Activated CD4-positive, alpha-beta memory T cell treated with anti-CD3 and anti-CD28 coated beads, Interleukin-2, amount 10 ng/mL, durations not matched to agents 7 days and 5 days (primary cell): ENCODE measurements around the gene DBI. TPM values are rescaled to one million over a fixed set of nuclear protein-coding genes. Genes with fewer than 3 reads are reported as not detected.

ENCODE experiments used
- CTCF ChIA-PET: fragments of 350-600 bp; sonication (Branson Sonifier 250); formaldehyde crosslinking; loops from one replicate; lab custom pipeline; 2021; ENCODE audit warnings: antibody characterized with exemption, inconsistent platforms; lab: Charles Lee
- POLR2A ChIA-PET: fragments of 350-600 bp; sonication (Branson Sonifier 250); formaldehyde crosslinking; loops from one replicate; lab custom pipeline; 2021; ENCODE audit warnings: antibody characterized with exemption; lab: Charles Lee
- DNase-seq: peaks from one replicate; pipeline ENCODE4 v3.0.0-alpha.2; 2020
- H3K27ac Mint-ChIP-seq: one replicate; pipeline ENCODE4 v1.8.0; 2021; ENCODE audit warnings: mild to moderate bottlenecking, mixed read lengths
- H3K27me3 Mint-ChIP-seq: one replicate; pipeline ENCODE4 v1.8.0; 2021; ENCODE audit warnings: mixed read lengths
- H3K36me3 Mint-ChIP-seq: one replicate; pipeline ENCODE4 v1.8.0; 2021; ENCODE audit warnings: low read depth, mixed read lengths
- H3K4me1 Mint-ChIP-seq: one replicate; pipeline ENCODE4 v1.8.0; 2021; ENCODE audit warnings: mixed read lengths
- H3K4me3 Mint-ChIP-seq: one replicate; pipeline ENCODE4 v1.8.0; 2021; ENCODE audit warnings: mild to moderate bottlenecking, mixed read lengths
- H3K9me3 Mint-ChIP-seq: one replicate; pipeline ENCODE4 v1.8.0; 2021; ENCODE audit warnings: mixed read lengths
- total RNA-seq, 2 experiments: library from RNA; stranded (reverse); gene quantifications; one replicate each; pipeline ENCODE4 v1.2.3, GENCODE V29; 2021

The DBI gene
- total RNA-seq, 2 experiments from 2014 or later = 142 to 150 TPM

GRCh38 chr2:119414894-119415293, 48.1 kb downstream of the DBI start:
- ChIA-PET POLR2A (no interaction called here), CTCF (no interaction called here)
- Mint-ChIP-seq H3K36me3 (no peaks in the 10 kb centered on the region), H3K4me3 (no peak overlapping the region), H3K9me3 (no peaks in the 10 kb centered on the region), H3K27me3 (peaks cover 32% of the 10 kb centered on the region), H3K27ac (no peak overlapping the region), H3K4me1 (no peaks in the 10 kb centered on the region)
- no peak for DNase-seq

- CTCF ChIA-PET = no interaction called here
- Mint-ChIP-seq H3K27ac (no peak overlapping the region), H3K4me1 (no peaks in the 10 kb centered on the region)
These were observed 48.9 kb downstream of the DBI start for GRCh38 chr2:119415630-119416029.

GRCh38 chr2:119416299-119416923, 49.6 kb downstream of the DBI start:
- Mint-ChIP-seq H3K4me1 (no peaks in the 10 kb centered on the region), H3K27ac (no peak overlapping the region), H3K9me3 (no peaks in the 10 kb centered on the region), H3K27me3 (peaks cover 32% of the 10 kb centered on the region), H3K4me3 (no peak overlapping the region), H3K36me3 (no peaks in the 10 kb centered on the region)
- CTCF ChIA-PET = no interaction called here
- DNase-seq = no peak
- POLR2A ChIA-PET = no interaction called here

More at GRCh38 chr2:119415630-119416029, 48.9 kb downstream of the DBI start:
- POLR2A ChIA-PET = no interaction called here
- Mint-ChIP-seq H3K9me3 (no peaks in the 10 kb centered on the region), H3K27me3 (peaks cover 32% of the 10 kb centered on the region), H3K4me3 (no peak overlapping the region), H3K36me3 (no peaks in the 10 kb centered on the region)
- no peak for DNase-seq

- ChIA-PET POLR2A (no interaction called here), CTCF (interaction anchor here (0.7 kb wide), 1 partner anchor 1155 kb away, joined by 3 read pairs; no protein-coding TSS in a partner anchor)
- no peaks in the 10 kb centered on the region for H3K9me3 Mint-ChIP-seq
- H3K27ac Mint-ChIP-seq = no peak overlapping the region
- no peak for DNase-seq
- no peak overlapping the region for H3K4me3 Mint-ChIP-seq
- H3K27me3 Mint-ChIP-seq = peaks cover 38% of the 10 kb centered on the region
- H3K36me3 Mint-ChIP-seq = no peaks in the 10 kb centered on the region
- H3K4me1 Mint-ChIP-seq = no peaks in the 10 kb centered on the region
These were observed 51.1 kb downstream of the DBI start for GRCh38 chr2:119417908-119418307.

- Mint-ChIP-seq H3K27ac (no peak overlapping the region), H3K4me3 (no peak overlapping the region), H3K27me3 (peaks cover 40% of the 10 kb centered on the region), H3K9me3 (no peaks in the 10 kb centered on the region), H3K36me3 (no peaks in the 10 kb centered on the region), H3K4me1 (no peaks in the 10 kb centered on the region)
- ChIA-PET CTCF (no interaction called here), POLR2A (no interaction called here)
- no peak for DNase-seq
These were observed 52.3 kb downstream of the DBI start for GRCh38 chr2:119419065-119419464.

- POLR2A ChIA-PET = no interaction called here
- Mint-ChIP-seq H3K9me3 (no peaks in the 10 kb centered on the region), H3K4me3 (no peak overlapping the region), H3K4me1 (no peaks in the 10 kb centered on the region), H3K36me3 (no peaks in the 10 kb centered on the region), H3K27ac (no peak overlapping the region), H3K27me3 (peaks cover 37% of the 10 kb centered on the region)
- CTCF ChIA-PET = no interaction called here
- no peak for DNase-seq
These were observed 53.2 kb downstream of the DBI start for GRCh38 chr2:119419803-119420508.

- H3K4me3 Mint-ChIP-seq = no peak overlapping the region
- no peaks in the 10 kb centered on the region for H3K4me1 Mint-ChIP-seq
- no peaks in the 10 kb centered on the region for H3K9me3 Mint-ChIP-seq
- POLR2A ChIA-PET = no interaction called here
- no peaks in the 10 kb centered on the region for H3K36me3 Mint-ChIP-seq
- no peak overlapping the region for H3K27ac Mint-ChIP-seq
- DNase-seq = no peak
- CTCF ChIA-PET = no interaction called here
- H3K27me3 Mint-ChIP-seq = peaks cover 38% of the 10 kb centered on the region
These were observed 54.5 kb downstream of the DBI start for GRCh38 chr2:119421304-119421703.

- H3K4me3 Mint-ChIP-seq = no peak overlapping the region
- ChIA-PET POLR2A (no interaction called here), CTCF (no interaction called here)
- no peak overlapping the region for H3K27ac Mint-ChIP-seq
- H3K27me3 Mint-ChIP-seq = peaks cover 42% of the 10 kb centered on the region
- H3K36me3 Mint-ChIP-seq = no peaks in the 10 kb centered on the region
- H3K9me3 Mint-ChIP-seq = no peaks in the 10 kb centered on the region
- no peaks in the 10 kb centered on the region for H3K4me1 Mint-ChIP-seq
- DNase-seq = no peak
These were observed 55.0 kb downstream of the DBI start for GRCh38 chr2:119421741-119422140.

Other genes starting within 250 kb of the DBI start
- gene C1QL2, start 208.2 kb upstream of the DBI start, total RNA-seq = not detected
- not detected for gene STEAP3, start 143.1 kb upstream of the DBI start, total RNA-seq
- gene C2orf76, start 143 bp upstream of the DBI start, total RNA-seq = 1 to 10 TPM; 6.9 to 7.1 TPM
- not detected for gene TMEM37, start 64.9 kb downstream of the DBI start, total RNA-seq
- gene SCTR, start 157.5 kb downstream of the DBI start, total RNA-seq = not detected
- not detected for gene CFAP221, start 177.5 kb downstream of the DBI start, total RNA-seq